Activated B cell treated with CpG ODN at 0.5 μM for 24 hours (primary cell): ENCODE data around the gene WDR62. TPM values are rescaled to one million over a fixed set of nuclear protein-coding genes. Genes with fewer than 3 reads are reported as not detected.
A peak's percentile ranks its signal among the peaks of the same experiment; 100 is the strongest.

ENCODE experiments used
- ATAC-seq: fragments of 200-7000 bp; cut with Tn5 transposase; one replicate; pipeline ENCODE4 v1.10.0; 2021; ENCODE audit warnings: low read depth, mild to moderate bottlenecking, moderate library complexity
- CTCF ChIA-PET: fragments of 350-600 bp; sonication (Branson Sonifier 250); formaldehyde crosslinking; loops from one replicate; lab custom pipeline; 2021; ENCODE audit warnings: antibody characterized with exemption; lab: Charles Lee
- POLR2A ChIA-PET: fragments of 350-600 bp; sonication (Branson Sonifier 250); formaldehyde crosslinking; loops from one replicate; lab custom pipeline; 2021; ENCODE audit warnings: antibody characterized with exemption; lab: Charles Lee
- DNase-seq: peaks from one replicate; pipeline ENCODE4 v3.0.0; 2022
- H3K27ac Mint-ChIP-seq: one replicate; pipeline ENCODE4 v1.8.0; 2020; ENCODE audit warnings: mixed read lengths
- H3K27me3 Mint-ChIP-seq: one replicate; pipeline ENCODE4 v1.8.0; 2021; ENCODE audit warnings: mixed read lengths
- H3K36me3 Mint-ChIP-seq: one replicate; pipeline ENCODE4 v1.8.0; 2021; ENCODE audit warnings: low read depth, mixed read lengths
- H3K4me1 Mint-ChIP-seq: one replicate; pipeline ENCODE4 v1.8.0; 2021; ENCODE audit warnings: mixed read lengths
- H3K4me3 Mint-ChIP-seq: one replicate; pipeline ENCODE4 v1.8.0; 2020; ENCODE audit warnings: mild to moderate bottlenecking, mixed read lengths
- H3K9me3 Mint-ChIP-seq: one replicate; pipeline ENCODE4 v1.8.0; 2020; ENCODE audit warnings: mixed read lengths
- intact Hi-C: fragments of 100-400 bp; cut with micrococcal nuclease; formaldehyde crosslinking; loops from one replicate; pipeline ENCODE4 v1.15.1; 2024
- total RNA-seq: library from RNA; stranded (reverse); gene quantifications from 2 replicates; pipeline ENCODE4 v1.2.3, GENCODE V29; 2022
- TF ChIP-seq, protein P1 (sequence below): fragments of 200-600 bp; IDR thresholded peaks from one replicate; pipeline ENCODE4 v1.8.0; 2022; ENCODE audit warnings: antibody characterized with exemption, mild to moderate bottlenecking

WDR62 gene
- total RNA-seq, 1 donor from 2014 or later = 3.3 TPM

DNA sequence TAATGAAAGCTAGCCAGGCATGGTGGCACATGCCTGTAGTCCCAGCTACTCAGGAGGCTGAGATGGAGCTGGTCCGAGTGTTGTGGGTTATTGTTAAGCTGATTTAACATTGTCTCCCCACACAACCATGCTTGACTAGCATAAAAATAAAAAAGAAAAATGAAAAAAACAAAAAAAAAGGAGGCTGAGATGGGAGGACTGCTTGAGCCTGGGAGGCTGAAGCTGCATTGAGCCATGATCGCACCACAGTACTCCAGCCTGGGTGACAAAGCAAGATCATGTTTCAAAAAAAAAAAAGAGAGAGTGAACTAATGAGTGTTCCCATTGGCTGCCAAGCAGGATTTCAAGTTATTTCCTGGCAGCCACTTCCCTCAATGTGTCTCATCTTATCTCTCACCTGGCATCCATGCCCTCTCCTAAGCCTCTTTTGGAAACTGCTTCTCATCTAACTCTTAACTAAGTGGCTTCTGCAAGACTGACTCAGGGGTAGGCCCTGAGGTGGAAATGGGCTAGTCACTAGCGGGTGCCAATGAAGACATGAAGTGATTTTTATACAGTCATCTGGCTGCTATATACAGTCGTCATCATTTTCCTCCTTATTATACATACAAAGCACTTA, 5.5 kb upstream of the WDR62 start:
- Mint-ChIP-seq H3K4me1 (peaks cover 8% of the 10 kb centered on the region), H3K9me3 (no peaks in the 10 kb centered on the region), H3K27ac (no peak overlapping the region), H3K36me3 (peaks cover 1% of the 10 kb centered on the region), H3K4me3 (no peak overlapping the region), H3K27me3 (no peaks in the 10 kb centered on the region)
- POLR2A ChIA-PET = interaction anchor here (0.7 kb wide), 1 partner anchor 552 kb away, joined by 4 read pairs; no protein-coding TSS in a partner anchor
- TF ChIP-seq, protein P1, sequence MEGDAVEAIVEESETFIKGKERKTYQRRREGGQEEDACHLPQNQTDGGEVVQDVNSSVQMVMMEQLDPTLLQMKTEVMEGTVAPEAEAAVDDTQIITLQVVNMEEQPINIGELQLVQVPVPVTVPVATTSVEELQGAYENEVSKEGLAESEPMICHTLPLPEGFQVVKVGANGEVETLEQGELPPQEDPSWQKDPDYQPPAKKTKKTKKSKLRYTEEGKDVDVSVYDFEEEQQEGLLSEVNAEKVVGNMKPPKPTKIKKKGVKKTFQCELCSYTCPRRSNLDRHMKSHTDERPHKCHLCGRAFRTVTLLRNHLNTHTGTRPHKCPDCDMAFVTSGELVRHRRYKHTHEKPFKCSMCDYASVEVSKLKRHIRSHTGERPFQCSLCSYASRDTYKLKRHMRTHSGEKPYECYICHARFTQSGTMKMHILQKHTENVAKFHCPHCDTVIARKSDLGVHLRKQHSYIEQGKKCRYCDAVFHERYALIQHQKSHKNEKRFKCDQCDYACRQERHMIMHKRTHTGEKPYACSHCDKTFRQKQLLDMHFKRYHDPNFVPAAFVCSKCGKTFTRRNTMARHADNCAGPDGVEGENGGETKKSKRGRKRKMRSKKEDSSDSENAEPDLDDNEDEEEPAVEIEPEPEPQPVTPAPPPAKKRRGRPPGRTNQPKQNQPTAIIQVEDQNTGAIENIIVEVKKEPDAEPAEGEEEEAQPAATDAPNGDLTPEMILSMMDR = no peak
- no peak for DNase-seq
- CTCF ChIA-PET = no interaction called here
- no peak for ATAC-seq
- intact Hi-C loops = no loop called here

GRCh38 chr19:36051236-36051635, 3.5 kb upstream of the WDR62 start:
- Mint-ChIP-seq H3K4me1 (peaks cover 18% of the 10 kb centered on the region), H3K4me3 (peak overlapping the region; percentile 17), H3K27ac (no peak overlapping the region), H3K9me3 (no peaks in the 10 kb centered on the region), H3K27me3 (no peaks in the 10 kb centered on the region), H3K36me3 (peaks cover 1% of the 10 kb centered on the region)
- ChIA-PET CTCF (no interaction called here), POLR2A (no interaction called here)
- intact Hi-C loops = loop anchor here (10.0 kb wide), 1 partner anchor 406 kb away; the partner anchor contains the start of genes COX6B1 and ETV2
- no peak for DNase-seq
- TF ChIP-seq, protein P1 = no peak
- ATAC-seq = no peak

GRCh38 chr19:36051637-36052036, 3.1 kb upstream of the WDR62 start:
- intact Hi-C loops = loop anchor here (10.0 kb wide), 1 partner anchor 407 kb away; the partner anchor contains the start of genes COX6B1 and ETV2
- Mint-ChIP-seq H3K27me3 (no peaks in the 10 kb centered on the region), H3K36me3 (peaks cover 1% of the 10 kb centered on the region), H3K4me1 (peaks cover 18% of the 10 kb centered on the region), H3K9me3 (no peaks in the 10 kb centered on the region), H3K4me3 (peak overlapping the region; percentile 24), H3K27ac (no peak overlapping the region)
- ChIA-PET CTCF (no interaction called here), POLR2A (no interaction called here)
- TF ChIP-seq, protein P1 = no peak
- no peak for DNase-seq
- no peak for ATAC-seq

DNA sequence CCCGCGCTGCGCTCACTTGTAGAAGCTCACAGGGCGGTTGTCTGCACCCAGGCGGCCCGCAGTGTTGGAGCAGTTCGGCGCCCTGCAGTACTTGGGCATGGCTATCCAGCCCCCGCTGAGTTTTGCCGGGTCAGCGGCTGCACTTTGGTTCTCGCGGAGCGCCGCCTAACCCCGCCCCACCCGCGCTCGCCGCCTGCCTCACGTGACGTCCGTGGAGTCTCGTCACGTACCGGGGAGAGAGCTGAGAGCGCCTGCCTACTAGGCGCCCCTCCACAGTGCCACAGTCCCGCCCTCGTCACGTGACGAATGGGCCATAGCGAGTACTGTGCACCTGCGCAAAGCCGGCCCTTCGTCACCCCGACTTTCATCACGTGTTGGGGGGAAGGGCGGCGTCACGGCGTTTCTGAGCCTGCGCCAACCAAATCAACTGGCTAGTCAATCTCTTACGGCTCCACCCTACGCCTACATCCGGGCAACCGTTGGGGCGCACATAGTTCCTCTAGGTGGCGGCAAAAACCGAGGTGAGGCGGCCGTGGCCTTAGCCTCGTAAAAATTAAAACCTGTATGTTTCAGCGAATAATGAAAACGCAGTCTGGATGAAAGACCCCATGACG, 471 bp upstream of the WDR62 start, which contains the start of gene THAP8:
TSS of gene THAP8 (minus strand) at position 167 of the 614 bp plus-strand sequence. CDS start at position 99, 68 bp downstream.
- Mint-ChIP-seq H3K27ac (peak within 1 kb of the TSS; percentile 93), H3K36me3 (peaks cover 1% of the 10 kb centered on the region), H3K27me3 (no peaks in the 10 kb centered on the region), H3K4me1 (peaks cover 18% of the 10 kb centered on the region), H3K4me3 (peak within 1 kb of the TSS; percentile 93), H3K9me3 (no peaks in the 10 kb centered on the region)
- peak; percentile 83 for ATAC-seq
- peak; percentile 98 for DNase-seq
- intact Hi-C loops = loop anchor here (1.0 to 10.0 kb wide), 11 partner anchors 40 to 409 kb away; partner anchors contain the start of genes ALKBH6, CAPNS1, COX6B1 and ETV2
- POLR2A ChIA-PET = interaction anchor here (0.5 to 2.7 kb wide), 15 partner anchors 40 to 1316 kb away, joined by 3 to 31 read pairs (median 5); partner anchors contain the start of genes ALKBH6, CAPNS1, POLR2I and PSENEN
- TF ChIP-seq, protein P1 = no peak
- CTCF ChIA-PET = interaction anchor here (1.2 to 1.3 kb wide), 2 partner anchors 59 to 60 kb away, joined by 3 read pairs; no protein-coding TSS in a partner anchor
